Measurements from ENCODE around the gene TMA7B.

TMA7B gene

DNA sequence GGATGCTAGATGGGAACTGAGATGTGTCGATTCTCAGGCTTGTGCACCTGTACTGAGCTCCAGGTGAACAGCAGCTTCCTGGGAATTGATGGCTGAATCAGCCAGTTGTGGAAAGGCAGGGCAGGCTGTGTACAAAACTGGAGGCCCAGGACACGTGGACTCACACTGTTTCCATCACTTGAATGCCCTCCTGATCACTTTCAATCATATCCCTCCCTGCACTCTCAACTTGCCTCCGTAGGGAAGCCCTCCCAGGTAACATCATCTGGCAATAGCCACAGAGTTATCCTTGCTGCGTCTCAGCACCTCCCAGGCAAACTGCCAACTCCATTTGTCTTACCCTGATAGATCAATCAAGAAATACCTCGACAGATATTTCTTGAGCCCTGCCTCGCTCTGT, 44.6 kb downstream of the TMA7B start:
- no peak for DNase-seq

DNA sequence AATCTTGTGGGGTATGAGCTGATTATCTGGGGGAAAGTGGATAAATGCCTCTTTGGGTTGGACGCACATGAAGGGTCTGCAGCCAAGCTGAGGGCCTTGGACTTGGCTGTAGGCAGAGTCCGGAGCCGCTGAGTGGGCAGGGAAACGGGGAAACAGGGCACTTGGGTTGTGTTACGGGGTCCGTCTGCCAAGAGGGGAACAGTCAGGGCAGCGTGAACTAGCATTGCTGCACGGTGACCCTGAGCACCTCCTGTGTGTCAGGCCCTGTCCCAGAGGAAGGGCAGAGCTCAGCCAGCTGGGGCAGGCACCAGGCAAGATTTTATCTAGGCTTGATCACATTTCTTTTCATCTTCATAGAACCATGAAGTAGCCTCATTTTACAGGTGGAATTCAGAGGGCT, 46.4 kb downstream of the TMA7B start:
- no peak for DNase-seq

DNA sequence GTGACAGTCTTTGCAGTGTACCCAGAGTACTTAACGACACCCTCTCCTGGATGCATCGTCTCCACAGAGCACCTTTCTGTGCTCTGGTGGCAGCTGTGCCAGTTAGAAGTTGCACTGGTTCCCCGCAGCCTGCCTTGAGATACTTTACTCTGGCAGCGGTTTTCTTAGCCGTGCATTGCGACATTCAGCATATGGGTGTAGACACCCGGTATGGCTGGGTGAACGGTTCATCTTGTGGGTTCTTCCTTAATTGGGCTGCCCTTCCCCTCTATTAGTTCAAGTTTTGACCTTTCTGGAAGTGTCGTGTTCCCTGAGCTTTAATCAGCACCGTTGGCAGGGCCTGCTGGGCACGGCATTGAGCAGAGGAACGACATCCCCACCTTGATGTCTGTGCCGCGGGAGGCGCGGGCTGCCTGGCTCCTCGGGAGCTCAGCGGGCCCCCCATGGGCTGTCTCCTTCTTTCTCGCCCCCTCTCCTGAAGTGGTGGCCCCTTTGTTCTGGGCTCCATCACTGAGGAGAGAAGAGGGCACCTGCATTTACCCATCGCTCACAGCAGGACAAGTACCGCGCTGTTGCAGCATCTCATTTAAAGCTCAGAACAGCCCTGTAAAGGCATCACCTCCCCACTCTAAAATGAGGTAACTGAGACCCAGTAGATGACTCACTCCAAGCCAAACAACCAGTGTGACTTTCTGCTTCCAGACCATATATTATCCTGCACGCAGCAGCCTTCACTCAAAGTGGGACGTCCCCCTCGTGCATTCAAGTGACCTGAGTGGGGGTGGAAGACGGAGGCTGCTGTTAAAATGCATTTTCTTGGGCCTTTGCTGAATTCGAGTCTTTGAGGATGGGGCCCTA, 47.9 kb downstream of the TMA7B start:
- DNase-seq: no peak

DNA sequence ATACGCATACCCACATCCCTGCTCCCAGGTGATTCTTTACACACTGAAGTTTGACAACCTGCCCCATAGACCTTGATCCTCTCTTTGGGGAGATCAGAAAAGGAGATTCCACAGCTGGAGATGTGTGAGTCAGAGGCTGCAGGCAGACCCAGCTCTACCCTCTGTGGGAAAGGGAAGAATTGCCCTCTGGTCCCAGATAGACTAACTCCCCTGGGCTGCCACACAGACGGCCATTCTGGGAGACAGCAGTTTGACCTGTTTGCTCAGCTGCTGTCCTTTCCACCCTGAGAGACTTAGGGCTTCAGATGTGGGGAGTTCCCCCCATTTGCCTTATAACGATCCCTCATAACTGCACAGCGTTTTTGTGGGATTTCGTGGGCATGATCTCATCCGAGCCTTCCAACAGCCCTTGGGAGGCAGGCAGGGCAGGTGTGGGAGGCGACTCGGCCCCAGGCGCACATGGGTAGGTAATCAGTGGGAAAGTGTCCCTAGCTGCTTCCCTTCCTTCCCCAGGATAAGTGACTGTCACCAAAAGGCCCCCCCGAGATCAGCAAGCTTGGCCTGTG, 48.6 kb downstream of the TMA7B start:
- no peak for DNase-seq

DNA sequence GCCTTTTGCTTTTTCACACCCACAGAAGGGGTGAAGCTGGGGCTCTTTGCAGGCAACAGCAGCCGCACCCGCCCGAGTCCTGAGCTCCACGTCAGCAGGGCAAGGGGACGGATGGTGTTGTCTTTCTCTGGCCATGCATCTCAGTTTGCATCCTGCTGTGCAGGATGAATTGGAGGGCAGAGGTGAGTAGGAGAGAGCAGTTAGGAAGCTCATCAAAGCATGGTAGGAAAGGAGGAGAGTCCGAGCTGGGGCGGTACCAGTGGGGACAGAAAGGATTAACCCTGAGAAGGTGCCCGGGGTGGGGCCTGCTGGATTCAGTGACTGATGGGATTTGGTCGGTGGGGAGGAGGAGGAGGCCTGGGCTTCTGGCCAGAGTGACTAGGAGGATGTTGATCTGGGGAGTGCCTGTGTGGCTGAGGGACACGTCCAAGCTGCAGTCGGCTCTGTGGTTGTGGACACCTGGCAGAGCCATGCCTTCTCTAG, 49.1 kb downstream of the TMA7B start:
- DNase-seq: no peak

DNA sequence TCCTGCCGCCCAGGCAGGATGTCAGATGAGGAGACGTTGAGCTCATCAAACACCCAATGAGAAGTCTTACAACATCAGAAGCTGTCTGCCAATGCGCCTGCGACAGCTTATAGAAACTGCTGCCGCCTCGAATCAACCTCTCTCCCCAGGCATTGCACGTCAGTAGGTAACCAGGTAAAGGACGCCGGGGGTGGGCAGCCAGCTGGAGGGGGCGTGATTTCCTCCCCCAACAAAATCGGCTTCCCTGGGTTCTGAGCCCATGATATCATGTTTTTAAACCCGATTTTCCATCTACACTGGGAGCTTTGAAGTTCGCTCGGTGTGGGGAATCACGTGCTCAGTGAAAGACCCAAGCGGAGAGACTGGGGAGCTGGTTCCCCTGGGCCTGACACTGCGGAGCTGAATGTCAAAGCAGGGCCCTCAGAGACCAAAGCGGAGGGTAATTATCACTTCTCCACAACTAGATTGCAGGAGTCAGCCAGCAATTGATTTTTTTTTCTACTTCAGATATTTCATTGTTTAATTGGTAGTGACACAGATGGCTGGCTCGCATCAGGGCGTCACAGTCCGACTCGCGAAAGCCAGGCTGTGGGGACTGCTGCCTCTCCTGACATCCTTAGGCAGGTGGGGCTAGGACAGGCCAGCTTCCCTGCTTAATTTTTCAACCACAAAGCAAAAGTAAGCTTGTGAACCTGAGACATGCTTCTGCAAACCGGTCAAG, 49.9 kb downstream of the TMA7B start:
- DNase-seq: peak; percentile 36

DNA sequence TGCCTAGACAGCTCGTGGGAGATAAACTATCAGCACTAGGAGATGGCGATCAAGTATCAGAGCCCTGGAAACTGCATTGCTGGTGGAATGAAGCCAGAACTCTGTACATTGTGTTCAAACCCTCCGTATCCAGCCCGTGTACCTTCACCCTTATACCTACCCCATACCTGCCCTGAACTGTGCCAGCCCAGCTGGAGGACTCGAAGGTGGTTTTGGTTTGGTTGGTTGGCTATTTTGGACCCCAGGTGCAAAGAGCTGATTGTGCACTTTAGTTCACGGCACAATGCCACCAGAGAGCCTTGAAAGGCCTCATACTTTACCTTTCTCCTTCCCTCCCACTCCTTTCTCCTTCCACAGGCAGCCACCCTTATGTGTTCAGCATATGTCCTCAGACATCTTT, 50.5 kb downstream of the TMA7B start:
- DNase-seq: no peak
